Ishikawa (cell line): ENCODE results near the gene IL18R1.

Experiments used
- CEBPB ChIP-seq: IDR thresholded peaks from 2 replicates; pipeline ENCODE4 v1.6.1; 2012
- EGR1 ChIP-seq: IDR thresholded peaks from 2 replicates; pipeline ENCODE4 v1.6.1; 2012
- EP300 ChIP-seq: IDR thresholded peaks from 2 replicates; pipeline ENCODE4 v1.6.1; 2012; ENCODE audit warnings: borderline replicate concordance
- FOXM1 ChIP-seq: IDR thresholded peaks from 2 replicates; pipeline ENCODE4 v1.6.1; 2012; ENCODE audit warnings: low read depth, borderline replicate concordance
- MAX ChIP-seq: IDR thresholded peaks from 2 replicates; pipeline ENCODE4 v1.6.1; 2012
- NFIC ChIP-seq: IDR thresholded peaks from 2 replicates; pipeline ENCODE4 v1.6.1; 2012
- RAD21 ChIP-seq: IDR thresholded peaks from 2 replicates; pipeline ENCODE4 v1.6.1; 2012; ENCODE audit warnings: low read depth
- REST ChIP-seq: IDR thresholded peaks from 2 replicates; pipeline ENCODE4 v1.6.1; 2012; ENCODE audit warnings: low read depth, mild to moderate bottlenecking
- TAF1 ChIP-seq: IDR thresholded peaks from 2 replicates; pipeline ENCODE4 v1.6.1; 2012; ENCODE audit warnings: low read depth, mild to moderate bottlenecking
- TCF12 ChIP-seq: IDR thresholded peaks from 2 replicates; pipeline ENCODE4 v1.6.1; 2012; ENCODE audit warnings: low read depth
- TEAD4 ChIP-seq: IDR thresholded peaks from 2 replicates; pipeline ENCODE4 v1.6.1; 2012
- YY1 ChIP-seq: IDR thresholded peaks from 2 replicates; pipeline ENCODE4 v1.6.1; 2012; ENCODE audit warnings: low read depth

- no peak for TF ChIP-seq FOXM1
- no peak for TF ChIP-seq REST
- no peak for TF ChIP-seq MAX
- no peak for TF ChIP-seq EP300
- TF ChIP-seq TCF12, result no peak
- no peak for TF ChIP-seq YY1
- no peak for TF ChIP-seq TEAD4
- TF ChIP-seq CEBPB, result no peak
- TF ChIP-seq RAD21, result no peak
- no peak for TF ChIP-seq TAF1
- TF ChIP-seq NFIC, result no peak
- no peak for TF ChIP-seq EGR1
Measured at GRCh38 chr2:102438111-102438510, 82.5 kb downstream of the IL18R1 start.
